Activated naive CD8-positive, alpha-beta T cell treated with anti-CD3 and anti-CD28 coated beads, Interleukin-2, amount 50 U/mL, for 24 hours (primary cell): ENCODE measurements around the gene CDH23.

ENCODE experiments used
- ATAC-seq: fragments of 150-1000 bp; cut with Tn5 transposase; one replicate; pipeline ENCODE4 v1.10.0; 2021
- DNase-seq: peaks from one replicate; pipeline ENCODE4 v3.0.0; 2021
- H3K27ac Mint-ChIP-seq: one replicate; pipeline ENCODE4 v1.8.0; 2021; ENCODE audit warnings: mild to moderate bottlenecking, mixed read lengths
- H3K27me3 Mint-ChIP-seq: one replicate; pipeline ENCODE4 v1.8.0; 2021; ENCODE audit warnings: mixed read lengths
- H3K36me3 Mint-ChIP-seq: one replicate; pipeline ENCODE4 v1.8.0; 2021; ENCODE audit warnings: low read depth, mixed read lengths
- H3K4me1 Mint-ChIP-seq: one replicate; pipeline ENCODE4 v1.8.0; 2021; ENCODE audit warnings: mixed read lengths
- H3K4me3 Mint-ChIP-seq: one replicate; pipeline ENCODE4 v1.8.0; 2021; ENCODE audit warnings: mild to moderate bottlenecking, moderate library complexity, mixed read lengths
- H3K9me3 Mint-ChIP-seq: one replicate; pipeline ENCODE4 v1.8.0; 2021; ENCODE audit warnings: mixed read lengths

The CDH23 gene

DNA sequence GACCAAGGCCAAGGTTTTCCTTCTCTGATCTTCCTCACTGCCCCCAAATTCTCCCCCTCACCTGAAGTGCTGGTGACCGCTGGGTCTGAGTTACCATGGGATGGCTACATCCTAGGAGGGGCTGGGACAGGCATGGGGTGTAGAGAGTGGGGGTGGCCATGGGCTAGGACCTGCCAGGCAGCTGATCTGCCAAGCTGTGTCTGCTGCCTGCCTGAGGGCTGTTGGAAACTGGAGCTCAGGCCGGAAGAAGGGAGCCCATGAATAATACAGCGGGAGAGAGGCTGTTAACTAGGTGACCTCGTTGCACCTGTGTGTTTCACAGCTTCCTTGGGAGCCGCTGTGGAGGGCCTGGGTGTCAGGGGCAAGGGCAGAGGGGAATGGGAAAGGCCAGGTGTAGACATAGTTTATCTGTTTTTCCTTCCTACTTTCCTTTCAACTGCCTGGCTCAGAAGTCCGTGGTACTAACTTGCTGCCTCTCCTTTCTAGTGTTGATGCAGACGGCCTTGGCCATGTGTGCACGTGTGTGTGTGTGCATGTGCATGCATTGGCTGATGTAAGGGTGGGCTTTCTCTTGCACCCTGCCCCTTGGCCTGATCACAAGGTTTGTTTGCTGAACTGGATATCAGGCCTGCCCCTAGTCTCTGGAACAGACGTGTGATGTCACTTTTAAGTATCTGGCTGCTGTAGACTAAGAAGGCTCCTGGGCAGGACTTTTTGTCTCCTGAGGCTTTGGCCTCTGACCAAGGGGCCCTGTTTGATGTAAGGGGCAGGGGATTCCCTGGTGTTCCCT is 11.9 kb downstream of the CDH23 start:
- ATAC-seq = no peak
- H3K4me3 Mint-ChIP-seq = no peak overlapping the region
- H3K27me3 Mint-ChIP-seq = no peaks in the 10 kb centered on the region
- H3K4me1 Mint-ChIP-seq = no peaks in the 10 kb centered on the region
- no peak for DNase-seq
- no peak overlapping the region for H3K27ac Mint-ChIP-seq
- H3K36me3 Mint-ChIP-seq = no peaks in the 10 kb centered on the region
- peaks cover 3% of the 10 kb centered on the region for H3K9me3 Mint-ChIP-seq

DNA sequence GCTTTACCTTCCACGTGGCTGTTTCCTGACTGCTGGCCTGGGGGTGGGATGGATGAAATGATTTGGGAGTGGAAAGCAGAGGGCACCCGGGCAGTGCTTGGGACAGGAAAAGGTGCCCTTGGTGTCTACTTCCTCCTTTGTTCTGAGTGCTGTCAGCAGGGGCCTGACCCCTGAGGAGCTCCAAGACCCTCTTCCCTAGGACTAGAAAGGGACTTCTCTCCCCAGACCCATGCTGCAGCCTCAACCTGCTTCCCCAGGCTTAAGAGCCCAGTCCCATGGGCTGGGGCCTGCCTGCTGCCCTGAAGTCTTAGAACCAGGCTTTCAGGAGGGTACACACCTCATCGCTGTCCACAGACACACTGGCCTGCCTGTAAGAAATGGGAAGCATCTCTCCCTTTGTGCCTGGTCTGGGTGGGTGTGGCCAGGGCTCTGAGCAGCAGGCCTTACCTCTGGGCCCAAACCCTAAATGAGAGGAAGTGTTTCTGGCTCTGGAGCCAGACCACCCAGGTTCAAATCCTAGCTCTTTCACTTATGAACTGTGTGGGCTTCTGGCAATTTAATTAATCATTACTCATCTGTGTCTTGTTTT is 12.9 kb downstream of the CDH23 start:
- DNase-seq (no peak), ATAC-seq (no peak)
- H3K4me1 Mint-ChIP-seq = no peaks in the 10 kb centered on the region
- H3K4me3 Mint-ChIP-seq = no peak overlapping the region
- H3K9me3 Mint-ChIP-seq = peaks cover 3% of the 10 kb centered on the region
- H3K27ac Mint-ChIP-seq = no peak overlapping the region
- H3K27me3 Mint-ChIP-seq = no peaks in the 10 kb centered on the region
- H3K36me3 Mint-ChIP-seq = no peaks in the 10 kb centered on the region

DNA sequence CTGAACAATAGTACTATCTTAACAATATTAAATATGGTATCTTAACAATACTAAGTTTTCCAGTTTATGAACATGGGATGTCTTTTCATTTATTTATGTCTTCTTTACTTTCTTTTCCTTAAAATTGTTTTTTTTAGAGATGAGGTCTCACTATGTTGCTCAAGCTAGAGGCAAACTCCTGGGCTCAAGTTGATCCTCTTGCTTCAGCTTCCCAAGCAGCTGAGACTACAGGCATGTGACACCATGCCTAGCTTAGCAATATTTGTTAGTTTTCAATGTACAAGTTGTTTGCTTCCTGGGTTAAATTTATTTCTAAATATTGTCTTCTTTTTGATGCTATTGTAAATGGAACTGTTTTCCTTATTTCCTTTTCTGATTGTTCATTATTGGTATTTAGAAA is 16.9 kb downstream of the CDH23 start:
- Mint-ChIP-seq H3K36me3 (no peaks in the 10 kb centered on the region), H3K27me3 (peaks cover 7% of the 10 kb centered on the region), H3K4me3 (no peak overlapping the region), H3K27ac (no peak overlapping the region), H3K9me3 (peaks cover 3% of the 10 kb centered on the region), H3K4me1 (no peaks in the 10 kb centered on the region)
- DNase-seq (no peak), ATAC-seq (no peak)

DNA sequence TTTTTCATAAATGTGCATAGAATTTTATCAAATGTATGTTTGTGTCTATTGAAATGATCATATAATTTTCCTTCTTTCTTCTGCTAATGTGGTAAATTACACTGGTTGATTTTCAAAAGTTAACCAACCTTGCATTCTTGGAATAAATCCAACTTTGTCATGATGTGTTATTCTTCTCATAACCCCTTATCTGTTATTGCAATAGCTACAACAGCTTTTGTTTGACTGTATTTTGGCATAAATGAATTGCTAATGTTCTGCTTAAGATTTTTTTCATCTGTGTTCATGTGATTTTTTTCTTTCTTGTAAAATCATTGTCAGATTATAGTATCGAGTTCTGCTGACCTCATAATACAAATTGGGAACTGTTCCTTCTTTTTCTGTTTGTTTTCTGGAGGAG is 17.6 kb downstream of the CDH23 start:
- H3K27me3 Mint-ChIP-seq = peaks cover 7% of the 10 kb centered on the region
- no peak overlapping the region for H3K27ac Mint-ChIP-seq
- H3K4me3 Mint-ChIP-seq = no peak overlapping the region
- DNase-seq (no peak), ATAC-seq (no peak)
- no peaks in the 10 kb centered on the region for H3K36me3 Mint-ChIP-seq
- H3K4me1 Mint-ChIP-seq = no peaks in the 10 kb centered on the region
- H3K9me3 Mint-ChIP-seq = peaks cover 3% of the 10 kb centered on the region

DNA sequence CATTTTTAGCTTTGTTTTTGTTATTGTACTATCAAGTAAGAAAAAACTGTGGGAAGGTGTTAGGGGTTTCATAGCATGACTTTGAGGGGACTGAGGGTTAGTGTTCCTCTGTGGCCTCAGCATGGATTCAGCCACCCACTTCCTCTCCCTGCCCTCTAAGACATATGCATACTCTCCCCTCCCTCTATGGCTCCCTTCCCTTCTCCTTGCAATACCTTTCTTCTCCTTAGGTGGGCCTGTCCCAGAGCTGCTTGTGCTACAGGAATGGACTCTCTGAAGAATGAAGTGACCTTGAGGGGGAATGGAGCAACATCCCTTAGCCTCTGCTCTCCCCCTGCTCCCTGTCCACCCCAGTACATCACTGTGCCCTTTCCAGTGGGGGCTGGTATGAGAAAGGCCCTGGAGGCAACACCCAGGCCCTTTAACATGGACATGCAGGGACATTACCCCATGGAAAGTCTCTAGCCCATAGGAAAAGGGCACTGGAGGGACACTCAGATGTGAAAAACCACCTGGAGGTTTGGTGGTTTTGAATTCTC is 22.4 kb downstream of the CDH23 start:
- peaks cover 11% of the 10 kb centered on the region for H3K27me3 Mint-ChIP-seq
- ATAC-seq = no peak

DNA sequence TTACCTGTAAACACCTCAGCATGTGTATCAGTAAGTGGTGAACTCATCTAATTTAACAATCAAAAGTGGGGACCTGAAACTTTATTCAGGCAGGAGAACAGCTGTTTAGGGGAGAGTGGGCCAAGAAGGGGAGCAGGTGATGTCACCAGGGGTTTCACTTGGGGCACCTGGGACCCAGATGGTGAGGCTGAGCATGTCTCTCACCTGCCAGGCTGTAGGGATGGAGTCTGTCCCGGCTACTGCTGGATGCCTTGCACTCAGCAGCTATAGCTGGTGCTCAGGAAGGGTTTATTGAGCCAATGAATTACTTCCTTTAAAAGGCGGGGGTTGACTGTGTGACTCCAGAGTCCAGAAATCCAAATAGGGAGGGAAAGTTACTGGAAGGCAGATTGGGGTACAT is 23.0 kb downstream of the CDH23 start:
- Mint-ChIP-seq H3K9me3 (no peaks in the 10 kb centered on the region), H3K4me3 (no peak overlapping the region), H3K36me3 (no peaks in the 10 kb centered on the region), H3K4me1 (no peaks in the 10 kb centered on the region), H3K27me3 (peaks cover 11% of the 10 kb centered on the region), H3K27ac (no peak overlapping the region)
- DNase-seq (no peak), ATAC-seq (no peak)

More for the DNA sequence above, 22.4 kb downstream of the CDH23 start:
- Mint-ChIP-seq H3K4me1 (no peaks in the 10 kb centered on the region), H3K36me3 (no peaks in the 10 kb centered on the region), H3K4me3 (no peak overlapping the region), H3K9me3 (no peaks in the 10 kb centered on the region), H3K27ac (no peak overlapping the region)
- no peak for DNase-seq

DNA sequence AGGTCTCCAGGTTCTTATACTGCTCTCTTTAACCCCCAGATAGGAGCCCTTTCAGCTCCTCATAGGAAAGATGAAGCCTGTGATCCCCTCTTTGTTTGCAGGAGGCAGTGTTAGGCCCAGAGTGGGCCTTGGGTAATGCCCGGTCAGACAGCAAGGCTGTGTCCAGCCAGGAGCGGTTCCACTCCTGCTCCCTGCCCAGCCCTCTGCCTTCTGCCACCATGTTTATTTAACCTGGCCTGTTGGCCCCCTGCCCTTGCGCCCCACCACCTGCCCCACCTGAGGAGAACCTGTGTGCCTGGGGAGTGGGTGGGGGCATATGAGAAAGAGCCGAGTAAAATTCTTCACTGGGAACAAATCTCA is 24.3 kb downstream of the CDH23 start:
- peaks cover 11% of the 10 kb centered on the region for H3K27me3 Mint-ChIP-seq
- no peaks in the 10 kb centered on the region for H3K9me3 Mint-ChIP-seq
- ATAC-seq (no peak), DNase-seq (no peak)
- no peak overlapping the region for H3K27ac Mint-ChIP-seq
- no peaks in the 10 kb centered on the region for H3K36me3 Mint-ChIP-seq
- no peaks in the 10 kb centered on the region for H3K4me1 Mint-ChIP-seq
- no peak overlapping the region for H3K4me3 Mint-ChIP-seq

DNA sequence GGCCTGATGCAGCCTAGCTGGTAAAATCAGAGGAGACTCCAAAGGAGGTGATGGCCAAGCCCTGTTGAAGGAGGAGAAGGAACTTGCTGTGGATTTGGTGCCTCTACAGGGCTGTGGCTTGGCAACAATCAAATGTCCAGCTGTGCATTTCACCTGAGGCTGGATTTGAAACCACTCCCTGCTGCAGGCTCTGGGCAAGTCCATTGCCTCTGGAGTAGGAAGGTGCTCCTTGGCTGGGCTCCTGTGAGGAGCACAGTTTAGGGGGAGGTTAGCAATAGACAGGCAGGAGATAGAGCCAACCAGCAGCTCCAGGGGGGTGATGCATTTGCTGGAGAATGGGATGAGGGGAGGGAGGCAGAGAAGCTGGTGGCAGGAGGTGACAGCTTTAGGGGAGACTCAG is 26.5 kb downstream of the CDH23 start:
- no peaks in the 10 kb centered on the region for H3K36me3 Mint-ChIP-seq
- H3K27me3 Mint-ChIP-seq = peaks cover 4% of the 10 kb centered on the region
- no peak overlapping the region for H3K4me3 Mint-ChIP-seq
- no peak overlapping the region for H3K27ac Mint-ChIP-seq
- H3K4me1 Mint-ChIP-seq = no peaks in the 10 kb centered on the region
- DNase-seq (no peak), ATAC-seq (no peak)
- no peaks in the 10 kb centered on the region for H3K9me3 Mint-ChIP-seq

DNA sequence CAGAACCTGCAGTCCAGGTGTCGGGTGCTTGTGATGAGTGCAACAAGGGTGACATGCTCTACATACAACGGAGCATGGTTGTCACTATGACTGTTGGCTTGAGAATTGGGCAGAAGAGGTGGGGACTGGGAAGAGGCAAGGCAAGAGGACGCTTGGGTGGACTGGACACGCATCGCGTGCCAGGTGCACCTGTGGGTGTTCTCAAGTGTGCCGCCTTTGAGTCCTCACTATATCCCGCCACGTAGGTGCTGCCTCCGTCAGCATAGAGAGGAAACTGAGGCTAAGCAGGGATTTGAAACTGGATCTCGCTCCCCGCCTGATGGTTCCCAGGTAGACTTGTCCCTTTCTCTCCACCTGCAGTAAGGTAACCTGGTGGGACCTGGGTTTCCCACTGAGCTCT is 27.2 kb downstream of the CDH23 start:
- Mint-ChIP-seq H3K27ac (no peak overlapping the region), H3K4me1 (no peaks in the 10 kb centered on the region), H3K27me3 (peaks cover 4% of the 10 kb centered on the region), H3K4me3 (no peak overlapping the region), H3K36me3 (no peaks in the 10 kb centered on the region), H3K9me3 (no peaks in the 10 kb centered on the region)
- no peak for DNase-seq
- ATAC-seq = no peak

DNA sequence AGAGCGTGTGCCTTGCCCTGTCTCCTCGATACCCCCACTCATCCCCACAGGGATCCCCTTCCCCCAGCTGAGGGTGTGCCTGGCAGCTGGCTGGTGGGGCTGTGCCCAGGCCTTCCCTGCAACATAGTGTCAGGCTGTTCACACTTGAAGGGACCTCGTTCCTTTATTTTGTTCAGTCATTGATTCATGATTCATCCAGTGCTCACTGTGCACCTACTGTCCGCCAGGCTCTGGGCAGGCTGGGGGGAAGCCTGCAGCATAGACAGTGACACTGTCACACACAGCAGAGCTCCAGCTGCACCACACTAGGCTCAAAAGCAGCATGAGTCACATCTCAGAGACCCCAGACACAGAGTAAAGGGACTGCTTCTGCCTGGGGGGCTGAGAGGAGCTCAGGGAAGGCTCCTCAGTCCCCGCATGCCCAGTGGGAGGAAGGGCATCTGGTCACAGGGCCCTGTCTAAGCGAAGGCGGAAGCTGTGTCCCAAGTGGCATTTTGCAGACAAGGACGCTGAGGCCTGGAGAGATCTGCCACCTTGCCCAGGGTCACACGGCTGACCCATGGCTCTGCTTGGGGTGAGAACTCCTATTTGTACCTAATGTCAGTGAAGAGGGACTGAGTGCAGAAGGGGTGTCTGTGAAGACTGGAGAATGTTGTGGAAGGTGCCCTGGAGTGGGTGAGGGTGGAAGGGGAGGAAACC is 27.9 kb downstream of the CDH23 start:
- no peak for DNase-seq
- no peak for ATAC-seq
- no peaks in the 10 kb centered on the region for H3K36me3 Mint-ChIP-seq
- H3K9me3 Mint-ChIP-seq = no peaks in the 10 kb centered on the region
- no peak overlapping the region for H3K27ac Mint-ChIP-seq
- H3K4me3 Mint-ChIP-seq = no peak overlapping the region
- H3K27me3 Mint-ChIP-seq = peaks cover 8% of the 10 kb centered on the region
- no peaks in the 10 kb centered on the region for H3K4me1 Mint-ChIP-seq

DNA sequence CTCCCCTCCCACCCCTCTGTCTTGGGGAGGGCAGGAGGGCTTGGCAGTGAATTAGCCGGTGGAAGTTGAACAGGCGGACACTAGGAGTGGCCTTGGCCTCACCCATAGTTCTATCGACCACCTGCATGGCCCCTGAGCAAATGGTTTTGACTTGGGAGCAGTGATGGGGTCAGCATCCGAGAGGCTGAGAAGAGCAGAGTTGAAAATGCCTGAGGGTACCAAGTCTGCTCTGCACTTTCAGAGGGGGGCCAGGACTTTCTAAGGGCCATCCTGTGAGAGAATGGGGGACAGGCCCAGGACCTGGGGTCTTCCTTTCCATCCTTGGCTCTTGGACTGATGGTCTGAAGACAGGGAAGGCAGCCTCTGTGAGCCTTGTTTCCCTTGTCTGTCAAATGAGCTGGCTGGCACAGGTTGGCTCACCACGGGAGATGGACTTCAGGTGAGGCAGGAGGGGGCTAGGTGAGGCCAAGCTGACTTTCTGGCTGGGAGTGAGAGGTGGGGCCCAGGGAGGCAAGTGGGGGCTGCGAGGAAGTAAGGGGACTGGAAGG is 29.4 kb downstream of the CDH23 start:
- no peaks in the 10 kb centered on the region for H3K9me3 Mint-ChIP-seq
- ATAC-seq (no peak), DNase-seq (no peak)
- H3K27ac Mint-ChIP-seq = no peak overlapping the region
- no peaks in the 10 kb centered on the region for H3K36me3 Mint-ChIP-seq
- peaks cover 10% of the 10 kb centered on the region for H3K27me3 Mint-ChIP-seq
- no peaks in the 10 kb centered on the region for H3K4me1 Mint-ChIP-seq
- H3K4me3 Mint-ChIP-seq = no peak overlapping the region

DNA sequence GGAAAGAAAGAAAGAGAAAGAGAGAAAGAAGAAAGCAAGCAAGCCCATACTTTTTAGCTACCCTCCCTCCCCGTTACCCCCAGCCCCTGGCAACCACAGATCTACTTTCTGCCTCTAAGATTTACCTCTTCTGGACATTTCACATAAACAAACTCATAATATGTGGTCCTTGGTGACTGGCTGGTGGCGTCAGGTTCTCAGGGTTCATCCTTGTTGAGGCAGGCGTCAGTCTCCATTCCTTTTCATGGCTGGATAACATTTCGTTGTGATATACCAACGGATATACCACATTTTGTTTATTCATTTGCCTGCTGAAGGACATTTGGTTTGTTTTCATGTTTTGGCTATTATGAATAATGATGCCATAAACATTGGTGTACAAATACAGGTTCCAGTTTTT is 30.5 kb downstream of the CDH23 start:
- Mint-ChIP-seq H3K4me3 (no peak overlapping the region), H3K27ac (no peak overlapping the region), H3K4me1 (no peaks in the 10 kb centered on the region), H3K27me3 (peaks cover 7% of the 10 kb centered on the region), H3K36me3 (no peaks in the 10 kb centered on the region), H3K9me3 (no peaks in the 10 kb centered on the region)
- DNase-seq = no peak
- no peak for ATAC-seq

DNA sequence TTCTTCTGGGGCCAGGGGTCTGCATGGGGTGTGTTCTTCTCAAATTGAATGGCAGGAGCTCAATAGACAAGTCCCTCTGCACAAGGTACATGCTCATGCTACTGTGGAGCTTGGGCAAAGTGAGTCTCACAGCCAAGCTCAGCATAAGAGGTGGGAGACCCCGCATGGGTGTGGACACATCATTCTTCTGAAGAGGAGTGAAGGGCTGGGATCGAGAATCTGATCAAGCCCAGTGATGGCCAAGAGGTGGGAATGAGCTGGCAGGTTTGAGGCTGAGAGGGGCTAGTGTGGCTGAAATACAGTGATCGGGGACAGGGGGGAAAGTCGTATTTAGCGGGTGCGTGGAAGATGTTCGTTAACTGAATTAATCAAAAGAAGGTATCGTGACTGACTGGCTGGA is 32.6 kb downstream of the CDH23 start:
- H3K27me3 Mint-ChIP-seq = peaks cover 7% of the 10 kb centered on the region
- no peaks in the 10 kb centered on the region for H3K9me3 Mint-ChIP-seq

DNA sequence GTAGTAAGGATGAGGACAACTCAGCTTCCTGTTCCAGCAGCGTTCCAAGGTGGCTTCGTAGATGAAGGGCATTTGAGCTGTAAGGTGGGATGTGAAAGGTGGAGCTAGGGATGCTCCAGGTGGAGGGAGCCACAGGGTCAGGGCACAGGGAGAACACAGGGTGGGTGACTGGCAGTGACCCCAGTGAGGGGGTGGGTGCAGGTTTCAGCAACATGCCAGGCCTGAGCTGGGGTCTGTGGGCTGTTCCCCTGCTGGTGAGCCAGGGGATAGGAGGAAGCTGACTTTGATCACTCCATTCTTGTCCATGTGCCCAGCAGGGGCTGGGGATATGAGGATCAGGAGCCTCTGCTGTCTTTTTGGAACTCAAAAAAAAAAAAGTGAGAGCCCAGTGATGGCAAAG is 33.2 kb downstream of the CDH23 start:
- no peak overlapping the region for H3K4me3 Mint-ChIP-seq
- no peak overlapping the region for H3K27ac Mint-ChIP-seq
- H3K27me3 Mint-ChIP-seq = peaks cover 7% of the 10 kb centered on the region
- H3K9me3 Mint-ChIP-seq = no peaks in the 10 kb centered on the region
- H3K36me3 Mint-ChIP-seq = no peaks in the 10 kb centered on the region
- DNase-seq (no peak), ATAC-seq (no peak)
- H3K4me1 Mint-ChIP-seq = no peaks in the 10 kb centered on the region

More for the DNA sequence above, 32.6 kb downstream of the CDH23 start:
- no peak overlapping the region for H3K4me3 Mint-ChIP-seq
- DNase-seq (no peak), ATAC-seq (no peak)
- no peak overlapping the region for H3K27ac Mint-ChIP-seq
- H3K36me3 Mint-ChIP-seq = no peaks in the 10 kb centered on the region
- no peaks in the 10 kb centered on the region for H3K4me1 Mint-ChIP-seq
